ENCODE results near the gene TAF5L.
"Not testable (repeated sequence)": the region's sequence is repeated elsewhere in the genome, so short reads cannot be mapped to it uniquely, and the experiment has no call there.

TAF5L gene

GRCh38 chr1:229641306-229641705, 15.4 kb upstream of the TAF5L start:
- no peak for DNase-seq

DNA sequence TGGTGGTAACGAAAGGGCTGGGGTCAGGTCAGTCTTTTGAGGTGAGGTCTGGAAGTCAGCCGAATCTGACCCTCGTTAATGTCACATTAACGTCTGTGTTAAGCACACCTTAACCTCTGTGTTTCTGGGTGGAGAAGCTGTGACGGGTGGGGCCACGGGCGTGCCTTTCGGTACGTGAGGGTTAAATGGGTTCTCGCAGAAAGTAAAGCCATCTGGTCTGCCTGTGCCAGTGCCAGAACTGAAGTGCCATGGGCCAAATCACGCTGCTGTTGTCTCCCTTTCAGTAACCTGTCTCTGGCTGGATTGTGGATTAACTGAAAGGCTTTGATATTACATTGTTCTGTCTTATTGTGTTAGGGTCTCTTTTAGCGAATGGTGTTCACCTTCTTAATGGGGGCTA, 14.5 kb upstream of the TAF5L start:
- no peak for DNase-seq

DNA sequence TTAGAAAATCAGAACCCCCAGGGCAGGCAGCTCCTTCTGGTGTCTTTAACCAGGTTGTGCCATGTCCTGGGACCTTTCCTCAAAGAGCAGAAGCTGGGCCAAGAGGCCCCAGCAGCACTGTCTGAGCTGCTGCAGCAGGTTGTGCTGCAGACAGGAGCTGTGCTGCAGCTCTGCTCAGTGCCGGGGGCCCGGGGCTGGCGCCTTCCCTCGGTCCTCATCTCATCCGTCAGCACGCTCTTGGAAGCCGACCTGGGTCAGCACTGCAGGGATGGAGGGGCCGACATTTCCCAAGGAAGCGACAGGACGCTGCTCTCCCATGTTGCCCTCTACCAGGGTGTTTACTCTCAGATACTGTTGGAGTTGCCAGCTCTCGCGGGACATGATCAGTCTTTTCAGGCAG, 11.8 kb upstream of the TAF5L start:
- DNase-seq = no peak

GRCh38 chr1:229636042-229636441, 10.1 kb upstream of the TAF5L start:
- no peak for DNase-seq

DNA sequence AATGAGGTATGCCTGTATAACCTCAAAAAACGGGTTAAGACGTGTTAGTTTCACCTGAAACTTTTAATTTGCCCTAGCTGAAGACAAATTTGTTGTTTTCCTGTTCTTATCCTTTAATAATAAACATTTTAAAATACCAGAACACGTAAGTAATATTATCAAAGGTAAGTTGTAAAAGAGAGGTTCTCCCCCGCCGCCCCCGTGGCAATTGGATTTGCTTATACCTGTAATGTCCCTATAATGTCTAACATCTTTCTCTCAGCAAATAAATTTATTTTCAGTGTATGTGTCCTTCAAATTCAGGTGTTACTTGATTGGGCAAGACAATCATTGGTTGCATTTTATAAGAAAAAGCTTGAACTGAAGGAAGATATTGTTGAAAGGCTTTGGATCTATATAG, 6.0 kb upstream of the TAF5L start:
- no peak for DNase-seq

DNA sequence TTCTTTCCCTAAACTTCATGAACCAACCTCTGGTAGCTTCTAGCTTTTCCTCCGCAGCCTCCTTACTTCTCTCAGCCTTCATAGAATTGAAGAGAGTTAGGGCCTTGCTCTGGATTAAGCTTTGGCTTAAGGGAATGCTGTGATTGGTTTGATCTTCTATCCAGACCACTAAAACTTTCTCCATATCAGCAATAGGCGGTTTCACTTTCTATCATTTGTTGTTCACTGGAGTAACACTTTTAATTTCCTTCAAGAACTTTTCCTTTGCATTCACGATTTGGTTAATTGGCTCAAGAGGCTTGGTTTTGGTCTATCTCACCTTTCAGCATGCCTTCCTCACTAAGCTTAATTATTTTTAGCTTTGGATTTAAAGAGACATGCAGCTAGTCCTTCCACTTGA, 5.2 kb upstream of the TAF5L start:
- DNase-seq = no peak

DNA sequence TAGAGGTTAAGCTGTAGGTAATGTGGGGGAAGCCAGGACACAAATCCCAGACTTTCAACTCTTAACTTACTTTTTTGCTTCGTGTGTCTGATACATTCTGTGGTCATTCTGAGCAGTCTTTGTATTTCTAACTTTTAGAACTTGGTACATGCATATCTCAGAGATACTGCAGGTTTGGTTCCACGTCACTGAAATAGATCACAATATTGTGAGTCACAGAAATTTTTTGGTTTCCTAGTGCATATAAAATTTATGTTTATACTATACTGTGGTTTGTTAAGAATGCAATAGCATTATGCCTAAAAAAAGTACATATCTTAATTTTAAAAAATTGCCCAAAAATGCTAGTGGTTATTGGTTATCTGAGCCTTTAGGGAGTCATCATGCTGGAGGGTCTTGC, 3.3 kb upstream of the TAF5L start:
- no peak for DNase-seq

GRCh38 chr1:229627003-229627402, 1.1 kb upstream of the TAF5L start:
- no peak for DNase-seq

DNA sequence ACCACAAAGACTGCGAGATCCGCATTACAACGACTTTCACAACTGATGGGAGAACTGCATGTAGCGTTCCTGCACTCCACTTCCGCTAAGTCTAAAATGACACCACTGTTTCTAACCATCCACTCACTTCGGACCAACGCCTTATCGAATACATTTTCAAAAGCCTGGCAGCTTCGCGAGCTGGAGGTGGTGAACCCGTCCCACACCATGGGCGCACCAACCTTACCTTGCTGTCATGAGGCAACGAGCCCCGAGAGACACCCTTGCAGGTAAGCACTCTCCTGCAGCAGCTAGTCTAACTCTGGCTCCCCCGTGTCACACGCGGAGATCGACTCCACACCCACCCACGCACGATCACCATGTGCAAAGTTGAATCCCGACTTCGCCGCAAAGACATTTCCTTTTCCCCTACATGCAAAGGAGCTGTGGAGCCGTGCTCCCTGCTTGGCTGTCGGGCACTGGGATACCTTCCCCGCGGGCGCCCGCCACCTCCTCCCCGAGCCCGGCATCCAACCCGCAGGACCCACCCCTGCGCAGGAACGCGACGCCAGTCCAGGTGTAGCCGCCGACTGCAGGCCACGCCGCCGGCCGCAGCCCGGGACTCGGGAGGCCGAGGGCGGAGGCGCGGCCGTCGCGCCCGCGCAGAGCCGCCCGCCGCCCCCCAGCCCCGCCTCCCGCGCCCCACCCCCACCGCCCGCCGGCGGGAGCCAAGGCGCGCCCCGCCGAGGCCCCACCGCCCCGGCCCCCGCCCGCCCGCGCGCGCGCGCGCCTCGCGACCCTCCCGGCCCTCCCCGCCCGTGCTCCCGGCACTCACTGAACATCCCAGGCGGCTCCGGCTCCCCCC, 629 bp downstream of the TAF5L start:
- DNase-seq = peak; percentile 38

- DNase-seq = no peak
These were observed 1.3 kb downstream of the TAF5L start for GRCh38 chr1:229624521-229625070.

DNA sequence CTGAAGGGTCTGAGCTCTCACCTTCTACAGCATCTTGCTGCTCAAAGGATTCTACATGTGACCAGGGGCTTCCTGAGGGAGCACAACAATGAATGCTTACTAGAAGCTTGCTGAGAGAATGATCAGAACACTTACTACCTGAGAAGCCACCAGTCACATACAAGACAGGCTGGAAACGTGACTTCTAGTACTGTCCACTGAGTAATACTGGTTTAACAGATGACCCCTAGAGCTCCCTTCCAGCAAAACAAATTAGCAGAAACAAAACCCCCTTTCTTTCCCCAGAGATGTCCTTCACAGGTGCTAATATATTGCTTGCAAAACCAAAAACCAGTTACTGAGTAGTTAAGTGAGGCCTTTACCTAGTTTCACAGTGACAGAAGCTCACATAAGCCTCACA, 2.1 kb downstream of the TAF5L start:
- no peak for DNase-seq

DNA sequence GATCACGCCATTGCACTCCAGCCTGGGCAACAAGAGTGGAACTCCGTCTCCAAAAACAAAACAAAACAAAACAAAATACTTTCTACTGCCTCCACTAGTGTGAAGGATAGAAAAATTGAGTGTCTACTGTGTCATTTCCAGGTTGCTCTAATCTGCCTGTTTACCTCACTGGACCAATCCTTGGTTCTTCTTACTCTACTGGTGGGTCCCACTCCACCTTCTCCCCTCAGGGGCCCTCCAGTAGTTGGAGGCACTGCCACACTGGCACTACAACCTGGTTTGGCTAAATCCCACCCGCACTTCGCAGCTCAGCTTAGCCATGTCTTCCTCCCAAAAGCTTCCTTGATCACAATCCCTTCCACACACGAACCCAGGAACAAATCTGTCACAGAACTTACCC, 2.7 kb downstream of the TAF5L start:
- DNase-seq = no peak

GRCh38 chr1:229622641-229623120, 3.2 kb downstream of the TAF5L start:
- not testable (repeated sequence) for DNase-seq

DNA sequence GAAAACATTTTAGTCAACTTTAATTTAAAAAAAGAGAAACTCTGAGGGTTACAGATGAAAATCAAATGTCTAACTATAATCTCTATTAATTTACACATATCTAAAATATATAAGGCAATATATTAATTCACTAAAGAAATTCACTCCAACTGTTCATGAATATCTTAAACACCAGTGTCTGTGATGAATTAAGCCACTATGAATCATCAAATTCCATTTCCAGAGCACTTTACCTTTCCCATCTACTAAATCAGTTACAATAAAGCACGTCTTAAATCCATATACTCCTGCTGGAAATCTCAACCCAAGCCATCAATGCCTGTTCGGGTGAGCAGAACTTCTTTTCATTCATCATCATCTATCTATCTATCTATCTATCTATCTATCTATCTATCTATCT, 4.3 kb downstream of the TAF5L start:
- DNase-seq = no peak

DNA sequence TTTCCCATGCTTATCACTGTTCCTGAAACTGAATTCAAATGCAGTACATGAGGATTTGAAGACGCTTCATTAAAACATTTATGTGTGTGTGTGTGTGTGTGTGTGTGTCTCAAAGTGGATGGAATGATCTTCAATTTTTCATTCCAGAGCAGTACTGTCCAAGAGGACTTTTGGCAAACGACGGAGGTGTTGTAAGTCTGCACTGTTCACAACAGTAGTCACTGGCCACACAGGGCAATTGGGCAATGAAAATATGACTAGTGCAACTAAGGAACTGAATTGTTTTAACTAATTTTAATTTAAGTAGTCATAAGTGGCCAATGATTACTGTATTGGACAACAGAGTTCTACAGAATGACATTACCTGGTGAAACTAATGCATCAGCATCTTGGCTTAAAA, 5.0 kb downstream of the TAF5L start:
- DNase-seq = no peak

DNA sequence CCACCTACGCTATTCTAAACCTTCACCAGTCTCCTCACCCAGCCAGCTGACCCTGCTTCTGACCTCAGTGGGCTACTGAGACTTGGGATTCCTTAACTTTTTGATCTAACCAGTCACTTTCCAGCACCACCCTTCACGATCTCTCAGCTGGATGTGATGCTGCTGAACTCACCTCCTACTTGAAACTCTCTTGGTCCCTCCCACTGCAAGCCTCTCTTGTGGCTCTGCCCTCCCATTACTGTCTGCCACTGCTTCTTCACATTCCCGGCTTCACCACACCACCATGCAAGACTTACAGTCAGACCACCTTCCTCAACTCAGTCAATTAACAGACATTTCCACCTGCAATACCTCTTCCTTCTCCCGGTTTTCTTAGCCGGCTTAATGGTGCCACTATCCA, 6.3 kb downstream of the TAF5L start:
- DNase-seq = no peak

- no peak for DNase-seq
These were observed 6.9 kb downstream of the TAF5L start for GRCh38 chr1:229619002-229619401.

- no peak for DNase-seq
These were observed 8.4 kb downstream of the TAF5L start for GRCh38 chr1:229617351-229618100.

DNA sequence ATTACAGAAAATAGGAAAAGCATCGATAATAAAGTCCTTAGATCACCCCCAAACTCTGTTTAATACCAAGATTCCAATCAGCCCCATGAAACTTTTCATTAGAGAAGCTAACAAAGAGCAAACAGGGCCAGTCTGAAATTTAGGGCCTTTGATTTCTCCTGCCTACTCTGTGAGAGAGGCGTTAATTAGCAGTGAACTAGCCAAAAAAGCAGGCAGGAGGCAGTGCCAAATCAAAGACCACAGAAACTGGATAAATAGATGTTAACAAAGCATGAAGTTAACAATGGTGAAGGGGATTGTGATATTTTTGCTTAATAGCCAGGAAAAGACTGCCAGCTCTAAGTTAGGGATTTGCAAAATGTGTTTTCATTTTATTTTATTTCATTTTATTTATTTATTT, 11.2 kb downstream of the TAF5L start:
- no peak for DNase-seq

GRCh38 chr1:229613938-229614337, 12.0 kb downstream of the TAF5L start:
- no peak for DNase-seq

GRCh38 chr1:229608590-229608989, 17.3 kb downstream of the TAF5L start:
- DNase-seq = no peak

DNA sequence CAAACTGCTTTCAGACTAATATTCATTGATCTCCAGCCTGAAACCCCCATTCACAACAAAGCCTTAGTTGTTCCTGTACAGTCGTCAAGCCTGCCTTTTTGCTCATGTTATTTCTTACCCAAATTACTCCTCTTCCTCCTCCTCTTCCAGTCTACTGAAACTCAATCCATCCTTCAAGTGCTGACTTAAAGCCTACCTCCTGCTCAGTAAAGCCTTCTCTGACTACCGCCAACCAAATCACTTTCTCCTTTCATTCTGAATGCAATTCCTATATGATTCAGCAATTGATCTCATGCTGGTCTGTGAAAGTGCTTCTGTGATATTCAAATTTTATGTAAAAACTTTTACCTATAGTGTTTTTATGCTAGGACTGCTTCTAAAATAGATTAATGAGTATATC, 18.6 kb downstream of the TAF5L start:
- DNase-seq = no peak

- DNase-seq = no peak
These were observed 22.4 kb downstream of the TAF5L start for GRCh38 chr1:229603371-229604005.

Measured in left hindlimb (tissue), 1 donor.